H9 (cell line): ENCODE measurements around the gene FATE1. TPM values are rescaled to one million over a fixed set of nuclear protein-coding genes. Genes with fewer than 3 reads are reported as not detected.

ENCODE experiments used
- DNase-seq: peaks from one replicate; pipeline ENCODE4 v3.0.0-alpha.2; 2017
- H2AFZ ChIP-seq: one replicate; pipeline ENCODE4 v1.6.1; 2013; ENCODE audit warnings: mild to moderate bottlenecking, low read length, control low read depth, moderate library complexity
- H2AK5ac ChIP-seq: 2 replicates; pipeline ENCODE4 v1.6.1; 2013; ENCODE audit warnings: low read length, control low read depth, mixed read lengths; ENCODE audit not compliant: insufficient read length
- H2BK120ac ChIP-seq: one replicate; pipeline ENCODE4 v1.6.1; 2013; ENCODE audit warnings: low read depth, mild to moderate bottlenecking, low read length, control low read depth, inconsistent platforms; ENCODE audit not compliant: poor library complexity, severe bottlenecking
- H2BK12ac ChIP-seq: 2 replicates; pipeline ENCODE4 v1.6.1; 2013; ENCODE audit warnings: low read length, control low read depth, mixed read lengths, low read depth; ENCODE audit not compliant: insufficient read length
- H2BK15ac ChIP-seq: 2 replicates; pipeline ENCODE4 v1.6.1; 2013; ENCODE audit warnings: low read depth, low read length, control low read depth
- H2BK20ac ChIP-seq: one replicate; pipeline ENCODE4 v1.6.1; 2013; ENCODE audit warnings: low read depth, mild to moderate bottlenecking, low read length, control low read depth, inconsistent platforms; ENCODE audit not compliant: poor library complexity, severe bottlenecking
- H2BK5ac ChIP-seq: 2 replicates; pipeline ENCODE4 v1.6.1; 2013; ENCODE audit warnings: low read length, control low read depth, mixed read lengths; ENCODE audit not compliant: insufficient read length
- H3K14ac ChIP-seq: 2 replicates; pipeline ENCODE4 v1.6.1; 2013; ENCODE audit warnings: low read length, control low read depth; ENCODE audit not compliant: insufficient read depth
- H3K18ac ChIP-seq: 2 replicates; pipeline ENCODE4 v1.6.1; 2013; ENCODE audit warnings: low read depth, mild to moderate bottlenecking, mixed read lengths, low read length, control low read depth; ENCODE audit not compliant: insufficient read length
- H3K23ac ChIP-seq: 2 replicates; pipeline ENCODE4 v1.6.1; 2013; ENCODE audit warnings: low read length, control low read depth, mixed read lengths, low read depth; ENCODE audit not compliant: insufficient read length
- H3K23me2 ChIP-seq: 2 replicates; pipeline ENCODE4 v1.6.1; 2013; ENCODE audit warnings: low read depth, mild to moderate bottlenecking, mixed read lengths, low read length, control low read depth; ENCODE audit not compliant: insufficient read length, poor library complexity, severe bottlenecking
- H3K27ac ChIP-seq: 2 replicates; pipeline ENCODE4 v1.5.1; 2013; ENCODE audit warnings: low read length, control low read depth, mixed read lengths, low read depth; ENCODE audit not compliant: insufficient read length
- H3K27me3 ChIP-seq: 2 replicates; pipeline ENCODE4 v1.6.1; 2013; ENCODE audit warnings: low read length, control low read depth, inconsistent platforms; ENCODE audit not compliant: insufficient read depth
- H3K4ac ChIP-seq: 2 replicates; pipeline ENCODE4 v1.6.1; 2013; ENCODE audit warnings: low read depth, mild to moderate bottlenecking, control low read depth, inconsistent platforms, low read length, moderate library complexity
- H3K4me1 ChIP-seq: 2 replicates; pipeline ENCODE4 v1.6.1; 2013; ENCODE audit warnings: low read length, control low read depth, inconsistent platforms; ENCODE audit not compliant: insufficient read depth
- H3K4me2 ChIP-seq: 2 replicates; pipeline ENCODE4 v1.6.1; 2013; ENCODE audit warnings: low read length, control low read depth, mixed read lengths; ENCODE audit not compliant: insufficient read length, insufficient read depth
- H3K56ac ChIP-seq: 2 replicates; pipeline ENCODE4 v1.6.1; 2013; ENCODE audit warnings: low read depth, mild to moderate bottlenecking, mixed read lengths, low read length, control low read depth; ENCODE audit not compliant: insufficient read length
- H3K79me1 ChIP-seq: 2 replicates; pipeline ENCODE4 v1.6.1; 2013; ENCODE audit warnings: low read depth, mild to moderate bottlenecking, moderate library complexity, low read length, control low read depth, inconsistent platforms; ENCODE audit not compliant: insufficient read depth, poor library complexity, severe bottlenecking
- H3K79me2 ChIP-seq: 2 replicates; pipeline ENCODE4 v1.6.1; 2013; ENCODE audit warnings: low read length, control low read depth, inconsistent platforms; ENCODE audit not compliant: insufficient read depth
- H3K9ac ChIP-seq: 2 replicates; pipeline ENCODE4 v1.6.1; 2013; ENCODE audit warnings: low read length, control low read depth, mixed read lengths; ENCODE audit not compliant: insufficient read length; ENCODE audit errors: extremely low read depth
- H3K9me3 ChIP-seq: one replicate; pipeline ENCODE4 v1.6.1; 2013; ENCODE audit warnings: low read depth, low read length, inconsistent platforms; ENCODE audit not compliant: control insufficient read depth
- H3T11ph ChIP-seq: one replicate; pipeline ENCODE4 v1.6.1; 2013; ENCODE audit warnings: mild to moderate bottlenecking, low read length, control low read depth, inconsistent platforms
- H4K20me1 ChIP-seq: one replicate; pipeline ENCODE4 v1.6.1; 2013; ENCODE audit not compliant: control insufficient read depth, insufficient read length, insufficient read depth
- H4K5ac ChIP-seq: 2 replicates; pipeline ENCODE4 v1.6.1; 2013; ENCODE audit warnings: low read depth, mild to moderate bottlenecking, mixed read lengths, low read length, control low read depth; ENCODE audit not compliant: insufficient read length
- H4K8ac ChIP-seq: replicated peaks from 2 replicates; pipeline ENCODE4 v1.6.1; 2013; ENCODE audit warnings: low read length, control low read depth, mixed read lengths, low read depth; ENCODE audit not compliant: insufficient read length
- H4K91ac ChIP-seq: 2 replicates; pipeline ENCODE4 v1.6.1; 2013; ENCODE audit warnings: low read depth, mild to moderate bottlenecking, moderate library complexity, mixed read lengths, low read length, control low read depth; ENCODE audit not compliant: insufficient read length
- H3K27ac Mint-ChIP-seq, 3 experiments: 2 replicates in 2 of 3; 3 replicates in 1 of 3; pipeline ENCODE4 v1.8.0; 2020 to 2021; ENCODE audit warnings: mixed read lengths in 3 of 3, mild to moderate bottlenecking in 1 of 3, moderate library complexity in 1 of 3
- H3K27me3 Mint-ChIP-seq: 2 replicates; pipeline ENCODE4 v1.8.0; 2021; ENCODE audit warnings: low read depth, mild to moderate bottlenecking, moderate library complexity, mixed read lengths
- H3K36me3 Mint-ChIP-seq, 3 experiments: 2 replicates in 2 of 3; 3 replicates in 1 of 3; pipeline ENCODE4 v1.8.0; 2020 to 2021; ENCODE audit warnings: low read depth in 3 of 3, mixed read lengths in 3 of 3; ENCODE audit not compliant: insufficient read depth in 1 of 3
- H3K4me1 Mint-ChIP-seq, 2 experiments: 2 replicates each; pipeline ENCODE4 v1.8.0; 2020; ENCODE audit warnings: mixed read lengths in 2 of 2
- H3K4me3 Mint-ChIP-seq, 2 experiments: 2 replicates in 1 of 2; 3 replicates in 1 of 2; pipeline ENCODE4 v1.8.0; 2020 to 2021; ENCODE audit warnings: mild to moderate bottlenecking in 2 of 2, mixed read lengths in 2 of 2, moderate library complexity in 1 of 2
- H3K9me3 Mint-ChIP-seq, 2 experiments: 2 replicates in 1 of 2; 3 replicates in 1 of 2; pipeline ENCODE4 v1.8.0; 2020; ENCODE audit warnings: mild to moderate bottlenecking in 2 of 2, mixed read lengths in 2 of 2, moderate library complexity in 1 of 2
- WGBS: extraction: QIAGEN DNeasy Blood & Tissue Kit; methylation state at CpG from one replicate; pipeline ENCODE4 v1.1.7; 2013; ENCODE audit warnings: missing lambda C conversion rate, low lambda C conversion rate, mixed read lengths; ENCODE audit not compliant: insufficient read length; ENCODE audit errors: extremely low coverage; 5-methylcytosine and 5-hydroxymethylcytosine counted together
- total RNA-seq: library from RNA; stranded (reverse); gene quantifications from 2 replicates; pipeline ENCODE4 v1.2.1, GENCODE V29; 2021
- TF ChIP-seq, protein P1 (sequence below): fragments of 200-600 bp; sonication (generic); conservative IDR thresholded peaks from 3 replicates; pipeline ENCODE4 v1.8.0; 2021; ENCODE audit warnings: antibody characterized with exemption, mild to moderate bottlenecking

The FATE1 gene
- total RNA-seq, 1 experiment from 2014 or later: not detected

- Histone ChIP-seq H3T11ph (no peak overlapping the region), H3K27me3 (no peaks in the 10 kb centered on the region), H2BK12ac (no peak overlapping the region), H4K91ac (no peak overlapping the region), H3K56ac (no peak overlapping the region), H2BK20ac (no peak overlapping the region), H3K4me1 (no peaks in the 10 kb centered on the region), H3K23ac (no peak overlapping the region), H4K8ac (no peak overlapping the region), H2BK5ac (no peak overlapping the region), H3K79me2 (no peaks in the 10 kb centered on the region), H3K9ac (no peak overlapping the region), H4K20me1 (no peaks in the 10 kb centered on the region), H3K14ac (no peak overlapping the region), H3K9me3 (peaks cover 64% of the 10 kb centered on the region), H3K27ac (no peak overlapping the region), H3K4ac (no peak overlapping the region), H2AK5ac (no peak overlapping the region), H3K4me2 (no peak overlapping the region), H4K5ac (no peak overlapping the region), H2AFZ (no peak overlapping the region), H3K79me1 (no peaks in the 10 kb centered on the region), H2BK120ac (no peak overlapping the region), H3K18ac (no peak overlapping the region), H3K23me2 (no peaks in the 10 kb centered on the region), H2BK15ac (no peak overlapping the region)
- Mint-ChIP-seq H3K4me1 (0 out of 4 replicates have a peak, but pooled peaks cover 0 to 3% of the 10 kb centered on the region in 2 experiments), H3K4me3 (no peak overlapping the region), H3K9me3 (peaks cover 51 to 58% of the 10 kb centered on the region in 2 experiments), H3K27ac (no peak overlapping the region), H3K36me3 (no peaks in the 10 kb centered on the region; a peak in 2 of 7 replicates), H3K27me3 (peaks cover 15% of the 10 kb centered on the region)
- no CpG with 5 or more reads among the region's 4 CpGs for WGBS
- DNase-seq: no peak
- TF ChIP-seq, protein P1, sequence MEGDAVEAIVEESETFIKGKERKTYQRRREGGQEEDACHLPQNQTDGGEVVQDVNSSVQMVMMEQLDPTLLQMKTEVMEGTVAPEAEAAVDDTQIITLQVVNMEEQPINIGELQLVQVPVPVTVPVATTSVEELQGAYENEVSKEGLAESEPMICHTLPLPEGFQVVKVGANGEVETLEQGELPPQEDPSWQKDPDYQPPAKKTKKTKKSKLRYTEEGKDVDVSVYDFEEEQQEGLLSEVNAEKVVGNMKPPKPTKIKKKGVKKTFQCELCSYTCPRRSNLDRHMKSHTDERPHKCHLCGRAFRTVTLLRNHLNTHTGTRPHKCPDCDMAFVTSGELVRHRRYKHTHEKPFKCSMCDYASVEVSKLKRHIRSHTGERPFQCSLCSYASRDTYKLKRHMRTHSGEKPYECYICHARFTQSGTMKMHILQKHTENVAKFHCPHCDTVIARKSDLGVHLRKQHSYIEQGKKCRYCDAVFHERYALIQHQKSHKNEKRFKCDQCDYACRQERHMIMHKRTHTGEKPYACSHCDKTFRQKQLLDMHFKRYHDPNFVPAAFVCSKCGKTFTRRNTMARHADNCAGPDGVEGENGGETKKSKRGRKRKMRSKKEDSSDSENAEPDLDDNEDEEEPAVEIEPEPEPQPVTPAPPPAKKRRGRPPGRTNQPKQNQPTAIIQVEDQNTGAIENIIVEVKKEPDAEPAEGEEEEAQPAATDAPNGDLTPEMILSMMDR: no peak
These were observed 13.4 kb downstream of the FATE1 start for GRCh38 chrX:151729056-151729725.
